Natural killer cell treated with Interleukin-12 subunit alpha and Interleukin-12 subunit beta and Interleukin-15 and Interleukin-18, amount 100 ng/mL, for 72 hours (primary cell): ENCODE data around the gene ACTR6. TPM values are rescaled to one million over a fixed set of nuclear protein-coding genes. Genes with fewer than 3 reads are reported as not detected.
"Not testable (repeated sequence)": the region's sequence is repeated elsewhere in the genome, so short reads cannot be mapped to it uniquely, and the experiment has no call there.

Experiments used
- ATAC-seq, 2 donors: fragments of 150-1000 bp; cut with Tn5 transposase in 1 of 2; sonication (Bioruptor Pico), chemical (Tn5 transposase) in 1 of 2; 2 replicates each; pipeline ENCODE4 v1.10.0; 2021
- DNase-seq: peaks from one replicate; pipeline ENCODE4 v3.0.0; 2022; ENCODE audit warnings: low spot score
- H3K27ac Mint-ChIP-seq, 2 donors: 1 replicate in 1 of 2; 2 replicates in 1 of 2; pipeline ENCODE4 v1.8.0; 2022; ENCODE audit warnings: mixed read lengths in 2 of 2, mild to moderate bottlenecking in 1 of 2, moderate library complexity in 1 of 2
- H3K27me3 Mint-ChIP-seq, 2 donors: 1 replicate in 1 of 2; 2 replicates in 1 of 2; pipeline ENCODE4 v1.8.0; 2022; ENCODE audit warnings: mixed read lengths in 2 of 2
- H3K36me3 Mint-ChIP-seq: one replicate; pipeline ENCODE4 v1.8.0; 2022; ENCODE audit warnings: mixed read lengths
- H3K4me1 Mint-ChIP-seq, 2 donors: 1 replicate in 1 of 2; 2 replicates in 1 of 2; pipeline ENCODE4 v1.8.0; 2022; ENCODE audit warnings: low read depth in 2 of 2, mixed read lengths in 2 of 2, mild to moderate bottlenecking in 1 of 2
- H3K4me3 Mint-ChIP-seq: one replicate; pipeline ENCODE4 v1.8.0; 2022; ENCODE audit warnings: mixed read lengths
- H3K9me3 Mint-ChIP-seq: 2 replicates; pipeline ENCODE4 v1.8.0; 2022; ENCODE audit warnings: mixed read lengths
- total RNA-seq, 2 donors: library from RNA; stranded (reverse); gene quantifications; one replicate each; pipeline ENCODE4 v1.2.3, GENCODE V29; 2022

The ACTR6 gene
- total RNA-seq, 2 donors from 2014 or later = 24.0 to 47.6 TPM

DNA sequence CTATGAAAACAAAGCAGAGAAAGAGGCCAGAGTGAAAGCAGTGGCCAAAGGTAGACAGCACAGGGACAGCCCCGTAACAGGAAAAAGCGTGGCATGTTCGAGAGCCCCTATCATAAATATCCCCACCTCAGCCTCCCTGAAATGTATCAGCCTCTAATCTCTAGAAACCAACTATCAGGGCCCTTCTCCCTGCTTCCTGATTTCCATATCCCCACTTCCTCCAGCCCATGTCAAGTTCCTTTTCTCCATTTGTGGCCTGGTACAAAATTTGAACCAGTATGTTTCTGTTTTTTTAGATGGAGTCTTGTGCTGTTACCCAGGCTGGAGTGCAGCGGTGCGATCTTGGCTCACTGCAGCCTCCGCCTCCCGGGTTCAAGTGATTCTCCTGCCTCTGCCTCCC, 49.3 kb downstream of the ACTR6 start:
- Mint-ChIP-seq H3K36me3 (no peaks in the 10 kb centered on the region), H3K4me1 (no peaks in the 10 kb centered on the region), H3K27ac (no peak overlapping the region), H3K4me3 (no peak overlapping the region), H3K9me3 (no peaks in the 10 kb centered on the region), H3K27me3 (no peaks in the 10 kb centered on the region)
- DNase-seq (no peak), ATAC-seq (no peak)

DNA sequence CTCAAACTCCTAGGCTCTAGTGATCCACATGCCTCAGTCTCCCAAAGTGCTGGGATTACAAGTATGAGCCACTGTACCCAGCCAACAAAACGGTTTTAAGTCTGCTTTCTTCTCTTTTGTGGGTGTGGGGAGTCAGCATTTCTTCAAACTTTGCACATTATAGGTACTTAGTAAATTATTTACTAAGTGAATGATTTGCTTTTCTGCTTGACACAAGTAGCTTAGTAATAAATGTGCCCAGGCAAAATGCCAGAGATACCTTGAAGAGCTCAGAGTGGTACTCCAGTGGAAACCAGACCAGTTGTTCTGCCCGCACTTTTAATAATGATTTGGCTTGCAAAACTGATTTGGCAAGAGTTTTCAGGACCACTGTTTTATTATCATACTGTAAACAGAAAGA, 51.3 kb downstream of the ACTR6 start:
- no peak for DNase-seq
- Mint-ChIP-seq H3K27ac (no peak overlapping the region), H3K9me3 (no peaks in the 10 kb centered on the region), H3K4me1 (no peaks in the 10 kb centered on the region), H3K36me3 (no peaks in the 10 kb centered on the region), H3K27me3 (no peaks in the 10 kb centered on the region), H3K4me3 (no peak overlapping the region)
- ATAC-seq = no peak

DNA sequence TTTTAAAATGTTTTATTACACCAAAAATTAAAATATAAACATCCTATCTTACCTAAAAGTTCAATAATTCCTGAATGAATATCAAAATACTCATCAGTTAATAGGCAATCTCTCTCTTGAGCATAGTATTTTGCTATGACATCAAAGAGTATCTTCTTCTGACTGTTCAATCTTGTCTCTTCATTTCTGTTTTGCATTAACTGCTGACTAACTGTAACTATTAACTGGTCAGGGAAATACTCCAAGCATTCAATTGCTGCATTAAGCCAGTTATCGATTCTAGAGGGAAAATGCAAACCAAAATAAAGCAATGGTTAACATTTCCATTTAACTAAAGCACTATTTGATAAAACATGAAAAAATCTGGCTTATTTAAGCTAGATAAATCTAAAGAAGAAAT, 52.8 kb downstream of the ACTR6 start:
- no peaks in the 10 kb centered on the region for H3K4me1 Mint-ChIP-seq
- no peaks in the 10 kb centered on the region for H3K27me3 Mint-ChIP-seq
- no peak overlapping the region for H3K4me3 Mint-ChIP-seq
- no peaks in the 10 kb centered on the region for H3K36me3 Mint-ChIP-seq
- H3K9me3 Mint-ChIP-seq = no peaks in the 10 kb centered on the region
- no peak for ATAC-seq
- DNase-seq = no peak
- H3K27ac Mint-ChIP-seq = no peak overlapping the region

- Mint-ChIP-seq H3K36me3 (no peaks in the 10 kb centered on the region), H3K27ac (no peak overlapping the region), H3K4me1 (no peaks in the 10 kb centered on the region), H3K27me3 (peaks cover 0 to 3% of the 10 kb centered on the region in 2 donors), H3K9me3 (no peaks in the 10 kb centered on the region), H3K4me3 (no peak overlapping the region)
- no peak for ATAC-seq
- DNase-seq = no peak
Observed at GRCh38 chr12:100254876-100255275, 54.3 kb downstream of the ACTR6 start.

GRCh38 chr12:100258127-100258526, 57.5 kb downstream of the ACTR6 start:
- Mint-ChIP-seq H3K9me3 (no peaks in the 10 kb centered on the region), H3K4me3 (no peak overlapping the region), H3K27ac (no peak overlapping the region), H3K27me3 (peaks cover 0 to 5% of the 10 kb centered on the region in 2 donors), H3K4me1 (no peaks in the 10 kb centered on the region), H3K36me3 (no peaks in the 10 kb centered on the region)
- no peak for DNase-seq
- ATAC-seq = no peak

- Mint-ChIP-seq H3K4me3 (no peak overlapping the region), H3K27ac (no peak overlapping the region), H3K4me1 (peaks cover 6% of the 10 kb centered on the region in 2 donors), H3K9me3 (no peaks in the 10 kb centered on the region), H3K27me3 (peaks cover 0 to 5% of the 10 kb centered on the region in 2 donors), H3K36me3 (no peaks in the 10 kb centered on the region)
- no peak for DNase-seq
- ATAC-seq = no peak
Observed at GRCh38 chr12:100263131-100263530, 62.5 kb downstream of the ACTR6 start.

DNA sequence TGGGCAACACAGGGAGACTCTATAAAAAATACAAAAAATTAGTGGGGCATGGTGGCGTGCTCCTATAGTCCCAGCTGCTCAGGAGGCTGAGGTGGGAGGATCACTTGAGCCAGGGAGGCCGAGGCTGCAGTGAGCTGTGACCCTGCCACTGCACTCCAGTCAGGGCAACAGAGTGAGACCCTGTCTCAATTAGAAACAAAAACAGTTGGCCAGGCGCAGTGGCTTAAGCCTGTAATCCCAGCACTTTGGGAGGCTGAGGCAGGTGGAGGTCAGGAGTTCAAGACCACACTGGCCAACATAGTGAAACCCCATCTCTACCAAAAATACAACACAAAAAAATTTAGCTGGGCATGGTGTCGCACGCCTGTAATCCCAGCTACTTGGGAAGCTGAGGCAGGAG, 64.5 kb downstream of the ACTR6 start:
- DNase-seq, H3K27me3 Mint-ChIP-seq, H3K36me3 Mint-ChIP-seq, ATAC-seq, H3K9me3 Mint-ChIP-seq, H3K4me3 Mint-ChIP-seq: not testable (repeated sequence)
- peaks cover 18 to 20% of the 10 kb centered on the region in 2 donors for H3K4me1 Mint-ChIP-seq
- H3K27ac Mint-ChIP-seq = peak overlapping the region in 1 of 2 donors; percentile 95

- no peak for ATAC-seq
- H3K4me3 Mint-ChIP-seq = peak overlapping the region; percentile 98
- peaks cover 20 to 21% of the 10 kb centered on the region in 2 donors for H3K4me1 Mint-ChIP-seq
- DNase-seq = no peak
- no peaks in the 10 kb centered on the region for H3K9me3 Mint-ChIP-seq
- H3K27ac Mint-ChIP-seq = peak overlapping the region; percentile 94 to 95
- H3K27me3 Mint-ChIP-seq = peaks cover 0 to 3% of the 10 kb centered on the region in 2 donors
- no peaks in the 10 kb centered on the region for H3K36me3 Mint-ChIP-seq
Observed at GRCh38 chr12:100265732-100266584, 65.3 kb downstream of the ACTR6 start.

GRCh38 chr12:100266585-100266834, 65.9 kb downstream of the ACTR6 start:
- peak overlapping the region; percentile 94 to 95 for H3K27ac Mint-ChIP-seq
- H3K27me3 Mint-ChIP-seq = no peaks in the 10 kb centered on the region
- no peaks in the 10 kb centered on the region for H3K9me3 Mint-ChIP-seq
- peaks cover 21% of the 10 kb centered on the region in 2 donors for H3K4me1 Mint-ChIP-seq
- DNase-seq (peak; percentile 93), ATAC-seq (peak; percentile 91)
- no peaks in the 10 kb centered on the region for H3K36me3 Mint-ChIP-seq
- peak overlapping the region; percentile 98 for H3K4me3 Mint-ChIP-seq

DNA sequence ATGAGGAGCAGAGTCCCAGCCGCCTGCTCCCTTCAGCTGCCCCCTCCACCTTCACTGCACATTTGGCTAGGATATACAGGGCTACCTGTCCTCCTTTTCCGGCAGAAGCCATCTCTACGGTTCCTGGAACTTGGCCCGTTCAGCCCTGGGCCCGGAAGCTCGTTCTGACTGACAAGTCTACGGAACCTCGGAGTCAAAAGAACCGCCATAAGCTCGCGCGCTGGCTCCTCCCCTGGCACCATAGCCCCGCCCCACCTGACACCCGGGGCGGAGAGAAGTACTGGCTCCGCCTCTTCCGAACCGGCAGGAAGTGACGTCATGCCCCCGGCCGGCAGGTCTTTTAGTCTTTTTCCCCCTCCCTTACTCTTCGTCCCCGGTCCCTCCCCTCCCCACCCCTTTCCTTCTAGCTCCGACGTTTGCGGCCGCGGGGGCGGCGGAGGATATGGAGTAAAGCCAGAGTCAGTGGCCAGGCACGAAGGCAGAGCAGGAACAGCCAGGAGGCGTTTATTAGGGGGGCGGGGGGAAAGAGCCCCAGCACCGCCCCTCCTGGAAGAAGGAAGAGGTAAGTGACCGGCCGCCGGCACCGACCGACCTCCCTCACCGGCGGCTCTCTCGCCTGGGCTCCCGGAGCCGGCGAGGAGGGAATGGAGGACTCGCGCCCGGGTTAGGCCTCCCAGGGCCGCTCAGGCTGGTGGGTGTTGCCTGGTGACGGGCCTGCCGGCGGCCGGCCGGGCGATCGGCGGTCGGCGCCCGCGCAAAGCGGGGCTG, 66.4 kb downstream of the ACTR6 start, which contains the start of the genes DEPDC4 and SCYL2:
DEPDC4 (minus strand) TSS at position 245 of the 768 bp plus-strand sequence; CDS start at position 242, 3 bp downstream.
SCYL2 (plus strand) TSS at position 343 of the 768 bp plus-strand sequence. CDS start 15,794 bp downstream, outside the sequence.
- Mint-ChIP-seq H3K4me1 (peaks cover 21 to 25% of the 10 kb centered on the region in 2 donors), H3K27me3 (no peaks in the 10 kb centered on the region), H3K36me3 (no peaks in the 10 kb centered on the region), H3K4me3 (peak within 1 kb of the TSS; percentile 98), H3K9me3 (no peaks in the 10 kb centered on the region), H3K27ac (peak within 1 kb of the TSS; percentile 94 to 95)
- peak; percentile 93 for DNase-seq
- ATAC-seq = peak; percentile 96 to 97

GRCh38 chr12:100267603-100268281, 67.1 kb downstream of the ACTR6 start:
- ATAC-seq = peak; percentile 0 to 3
- peak overlapping the region; percentile 94 to 95 for H3K27ac Mint-ChIP-seq
- no peaks in the 10 kb centered on the region for H3K27me3 Mint-ChIP-seq

DNA sequence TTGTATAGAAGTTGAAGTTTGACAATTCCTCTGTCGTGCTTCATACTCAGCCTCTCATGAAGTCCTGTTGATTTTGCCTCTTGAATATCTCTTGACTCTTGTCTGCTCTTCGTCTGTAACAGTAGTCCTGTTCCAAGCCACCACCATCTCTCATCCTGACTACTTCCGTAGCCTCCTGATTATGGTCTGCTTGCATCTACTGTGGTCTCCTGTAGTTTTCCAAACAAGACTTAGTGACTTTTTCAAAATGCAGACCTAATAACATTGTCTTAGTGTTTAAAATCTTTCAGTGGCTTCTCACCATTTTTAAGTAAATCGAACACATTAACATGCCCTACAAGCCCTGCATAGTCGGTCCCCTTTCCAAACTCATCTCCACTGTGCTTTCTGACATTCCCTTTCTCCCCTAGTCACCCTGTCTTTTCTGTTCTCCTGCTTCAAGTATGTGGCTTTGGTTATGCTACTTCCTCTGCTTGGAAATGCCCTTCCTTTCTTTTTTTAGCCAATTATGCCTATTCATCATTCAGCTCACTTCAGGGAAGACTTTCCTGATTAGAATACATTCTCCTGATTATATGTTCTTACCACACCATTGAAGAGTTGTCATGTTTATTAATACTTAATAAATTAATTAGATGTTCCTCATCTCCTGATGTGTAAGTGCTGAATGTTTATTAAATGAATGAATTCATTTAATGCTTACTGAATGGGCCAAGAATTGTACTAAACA, 68.4 kb downstream of the ACTR6 start:
- H3K36me3 Mint-ChIP-seq = no peaks in the 10 kb centered on the region
- peak overlapping the region; percentile 6 to 94 for H3K27ac Mint-ChIP-seq
- ATAC-seq (no peak), DNase-seq (no peak)
- peaks cover 30 to 40% of the 10 kb centered on the region in 2 donors for H3K4me1 Mint-ChIP-seq
- H3K4me3 Mint-ChIP-seq = peak overlapping the region; percentile 98
- H3K9me3 Mint-ChIP-seq = no peaks in the 10 kb centered on the region
- H3K27me3 Mint-ChIP-seq = no peaks in the 10 kb centered on the region

More at GRCh38 chr12:100267603-100268281, 67.1 kb downstream of the ACTR6 start:
- Mint-ChIP-seq H3K9me3 (no peaks in the 10 kb centered on the region), H3K4me3 (peak overlapping the region; percentile 98), H3K4me1 (peaks cover 21 to 29% of the 10 kb centered on the region in 2 donors), H3K36me3 (no peaks in the 10 kb centered on the region)
- no peak for DNase-seq

DNA sequence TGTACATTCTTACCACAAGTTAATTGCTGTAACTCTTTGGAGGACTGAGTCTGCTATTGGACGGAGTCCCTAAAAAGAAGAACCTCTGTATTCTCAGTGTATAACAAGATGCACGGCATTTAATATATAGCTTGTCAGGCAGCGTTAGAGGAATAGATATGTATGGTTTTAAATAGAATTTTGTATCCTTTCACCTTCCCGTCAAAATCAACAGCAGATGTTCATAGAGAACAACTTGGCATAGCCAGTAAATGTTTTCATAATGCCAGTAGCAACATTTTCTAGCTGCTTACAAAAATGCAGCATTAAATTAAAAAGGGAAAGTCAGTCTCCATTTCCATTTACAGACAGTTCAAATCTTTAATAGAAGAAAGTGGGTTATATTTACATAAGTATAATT, 73.2 kb downstream of the ACTR6 start:
- no peaks in the 10 kb centered on the region for H3K9me3 Mint-ChIP-seq
- ATAC-seq = no peak
- no peaks in the 10 kb centered on the region for H3K36me3 Mint-ChIP-seq
- H3K27ac Mint-ChIP-seq = no peak overlapping the region
- DNase-seq = no peak
- H3K4me3 Mint-ChIP-seq = no peak overlapping the region
- H3K4me1 Mint-ChIP-seq = peaks cover 28 to 45% of the 10 kb centered on the region in 2 donors
- H3K27me3 Mint-ChIP-seq = no peaks in the 10 kb centered on the region
